LNCaP clone FGC (cell line): ENCODE measurements around the gene L1CAM.

ENCODE experiments used
- DNase-seq: peaks from one replicate; pipeline ENCODE4 v3.0.0-alpha.2; 2011; ENCODE audit warnings: low read depth
- H3K4me3 ChIP-seq: 2 replicates; pipeline ENCODE4 v1.5.1; 2011; ENCODE audit warnings: mild to moderate bottlenecking, low read depth, low read length, control low read depth
- TF ChIP-seq, protein P1 (sequence below): IDR thresholded peaks from 2 replicates; pipeline ENCODE4 v1.5.1; 2012; ENCODE audit warnings: mild to moderate bottlenecking; ENCODE audit not compliant: control insufficient read depth, insufficient read depth; ENCODE audit errors: extremely low read depth

Gene L1CAM

DNA sequence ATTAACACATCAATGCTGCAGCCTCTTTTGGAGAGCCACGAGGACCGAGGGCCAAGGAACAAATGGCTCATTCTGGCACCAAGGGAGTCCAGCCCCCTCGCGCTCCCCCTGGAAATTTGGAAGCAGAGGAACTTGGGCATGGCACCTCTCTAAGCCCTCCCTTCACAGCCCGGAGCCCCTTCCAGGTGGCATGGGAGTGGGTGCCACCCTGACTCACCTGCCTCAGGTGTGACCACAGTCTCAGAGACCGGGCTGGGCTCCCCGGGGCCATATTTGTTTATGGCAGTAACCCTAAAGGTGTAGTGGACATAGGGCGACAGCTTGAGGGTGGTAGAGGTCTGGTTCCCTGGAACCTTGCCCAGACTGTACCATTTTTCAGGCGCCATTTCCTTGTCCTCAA is 18.8 kb downstream of the L1CAM start:
- TF ChIP-seq, protein P1, sequence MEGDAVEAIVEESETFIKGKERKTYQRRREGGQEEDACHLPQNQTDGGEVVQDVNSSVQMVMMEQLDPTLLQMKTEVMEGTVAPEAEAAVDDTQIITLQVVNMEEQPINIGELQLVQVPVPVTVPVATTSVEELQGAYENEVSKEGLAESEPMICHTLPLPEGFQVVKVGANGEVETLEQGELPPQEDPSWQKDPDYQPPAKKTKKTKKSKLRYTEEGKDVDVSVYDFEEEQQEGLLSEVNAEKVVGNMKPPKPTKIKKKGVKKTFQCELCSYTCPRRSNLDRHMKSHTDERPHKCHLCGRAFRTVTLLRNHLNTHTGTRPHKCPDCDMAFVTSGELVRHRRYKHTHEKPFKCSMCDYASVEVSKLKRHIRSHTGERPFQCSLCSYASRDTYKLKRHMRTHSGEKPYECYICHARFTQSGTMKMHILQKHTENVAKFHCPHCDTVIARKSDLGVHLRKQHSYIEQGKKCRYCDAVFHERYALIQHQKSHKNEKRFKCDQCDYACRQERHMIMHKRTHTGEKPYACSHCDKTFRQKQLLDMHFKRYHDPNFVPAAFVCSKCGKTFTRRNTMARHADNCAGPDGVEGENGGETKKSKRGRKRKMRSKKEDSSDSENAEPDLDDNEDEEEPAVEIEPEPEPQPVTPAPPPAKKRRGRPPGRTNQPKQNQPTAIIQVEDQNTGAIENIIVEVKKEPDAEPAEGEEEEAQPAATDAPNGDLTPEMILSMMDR: no peak
- DNase-seq: no peak
- H3K4me3 ChIP-seq: no peak overlapping the region

DNA sequence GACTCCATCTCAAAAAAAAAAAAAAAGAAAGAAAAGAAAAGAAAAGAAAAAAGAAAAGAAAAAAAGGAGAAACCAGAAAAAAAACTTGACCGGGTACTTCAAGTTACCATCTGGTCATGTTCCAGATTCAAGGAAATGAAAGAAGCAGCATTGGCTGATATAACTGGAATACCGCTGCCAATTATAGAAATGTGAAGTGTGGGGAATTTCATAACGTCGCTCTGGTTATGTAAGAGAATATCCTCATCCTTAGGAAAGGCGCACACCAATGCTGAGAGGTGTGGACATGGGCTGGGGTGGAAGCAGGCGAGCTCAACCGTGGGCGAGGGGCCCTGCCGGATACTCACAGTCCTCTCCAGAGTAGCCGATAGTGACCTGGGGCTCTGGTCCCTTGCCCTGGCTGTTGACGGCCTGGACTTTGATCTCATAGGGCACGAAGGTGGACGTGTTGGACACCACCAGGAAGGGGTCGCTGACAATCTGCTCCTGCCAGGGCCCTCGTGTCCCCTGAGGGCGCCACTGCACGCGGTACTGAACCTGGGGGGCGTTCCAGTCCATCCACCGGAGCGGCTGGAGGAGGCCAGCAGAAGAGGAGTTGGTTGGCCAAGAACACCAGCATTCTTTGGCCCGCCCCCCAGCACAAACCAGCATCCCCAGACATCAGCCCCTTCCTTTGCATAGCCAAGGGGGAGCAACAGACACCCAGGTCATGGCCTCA is 19.5 kb downstream of the L1CAM start:
- DNase-seq: no peak
- H3K4me3 ChIP-seq: no peak overlapping the region
- TF ChIP-seq, protein P1: no peak

DNA sequence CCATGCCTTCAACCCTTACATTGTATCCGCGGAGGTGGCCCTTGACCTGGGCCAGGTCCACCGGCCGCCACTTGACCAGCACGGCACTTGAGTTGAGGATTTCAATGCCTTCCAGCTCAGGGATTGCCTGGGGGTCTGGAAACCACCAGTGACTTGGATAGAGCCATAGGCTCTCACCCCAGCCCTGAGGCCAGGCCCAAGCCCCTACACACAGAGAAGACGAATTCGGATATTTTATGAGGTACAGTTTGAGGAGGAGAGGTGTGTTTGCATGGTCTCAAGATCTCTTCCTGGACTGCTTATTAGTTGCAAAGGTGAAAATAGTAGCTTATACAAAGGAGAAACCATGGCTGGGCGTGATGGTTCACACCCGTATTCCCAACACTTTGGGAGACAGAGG is 20.3 kb downstream of the L1CAM start:
- TF ChIP-seq, protein P1: no peak
- H3K4me3 ChIP-seq: no peak overlapping the region

DNA sequence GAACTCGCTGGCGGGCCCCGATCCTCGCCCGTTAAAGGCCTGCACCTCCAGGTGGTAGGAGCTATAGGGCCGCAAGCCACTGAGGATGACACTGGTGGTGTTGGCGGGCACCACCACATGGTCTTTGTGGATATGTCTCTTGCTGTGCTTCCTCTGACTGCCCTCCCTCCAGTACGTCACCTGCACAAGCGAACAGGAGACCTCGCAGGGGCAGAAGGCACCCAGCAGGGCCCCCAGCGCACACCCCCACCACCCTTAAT is 20.7 kb downstream of the L1CAM start:
- TF ChIP-seq, protein P1: no peak
- no peak for DNase-seq
- no peak overlapping the region for H3K4me3 ChIP-seq

More for the DNA sequence above, 20.3 kb downstream of the L1CAM start:
- DNase-seq: no peak

DNA sequence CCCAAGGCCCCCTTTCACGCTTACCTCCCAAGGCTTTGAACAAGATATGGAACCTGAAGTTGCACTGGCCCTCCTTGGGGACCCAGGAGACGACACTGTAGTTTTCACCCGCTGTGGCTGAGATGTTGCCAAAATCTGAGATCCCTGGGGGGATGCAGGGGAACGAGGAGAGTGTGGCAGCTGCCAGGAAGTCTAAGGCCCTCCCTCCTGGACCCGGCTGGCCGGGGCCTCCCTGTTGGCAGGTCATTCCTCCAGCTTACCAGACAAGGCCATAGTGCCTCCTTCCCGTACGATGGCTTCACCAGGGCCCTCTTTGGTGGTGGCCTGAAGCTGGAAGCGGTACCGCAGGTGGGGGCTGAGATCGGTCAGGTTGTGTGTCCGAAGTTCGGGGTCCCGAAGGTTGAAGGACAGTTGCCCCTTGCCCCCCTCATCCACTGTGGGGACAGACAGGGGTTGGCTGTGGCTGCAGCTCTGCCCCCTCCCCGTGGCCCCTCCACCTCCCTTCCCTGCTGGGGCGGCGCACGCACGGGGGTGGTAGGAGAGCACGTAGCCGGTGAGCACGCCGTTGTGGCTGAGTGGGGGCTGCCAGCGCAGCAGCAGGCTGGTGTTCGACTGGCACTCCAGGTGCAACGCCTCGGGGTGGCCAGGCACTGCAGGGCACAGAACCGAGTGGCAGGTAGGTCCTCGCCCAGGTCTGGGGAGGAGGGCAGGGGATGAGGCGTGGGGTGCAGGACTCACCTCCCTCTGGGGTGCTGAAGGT is 21.2 kb downstream of the L1CAM start:
- H3K4me3 ChIP-seq: no peak overlapping the region
- TF ChIP-seq, protein P1: no peak
- no peak for DNase-seq

DNA sequence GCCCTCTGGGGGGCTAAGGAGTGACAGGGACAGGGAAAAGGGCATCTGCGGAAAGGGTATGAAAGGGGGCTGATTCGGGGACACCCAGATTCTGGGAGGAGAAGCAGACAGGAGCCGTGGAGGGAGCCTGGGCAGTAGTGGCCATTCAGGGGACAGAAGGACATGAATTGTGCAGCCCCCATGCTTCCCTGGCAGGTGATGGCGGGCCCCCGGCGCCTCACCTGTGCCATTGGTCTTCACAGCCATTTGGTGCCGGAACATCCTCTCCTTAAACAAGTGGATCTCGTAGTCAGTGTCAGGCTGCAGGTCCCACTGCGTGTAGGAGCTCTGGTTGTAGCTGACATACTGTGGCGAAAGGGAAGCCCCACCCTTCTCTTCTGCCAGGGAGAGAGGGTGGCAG is 21.9 kb downstream of the L1CAM start:
- TF ChIP-seq, protein P1: no peak
- H3K4me3 ChIP-seq: no peak overlapping the region
- no peak for DNase-seq

DNA sequence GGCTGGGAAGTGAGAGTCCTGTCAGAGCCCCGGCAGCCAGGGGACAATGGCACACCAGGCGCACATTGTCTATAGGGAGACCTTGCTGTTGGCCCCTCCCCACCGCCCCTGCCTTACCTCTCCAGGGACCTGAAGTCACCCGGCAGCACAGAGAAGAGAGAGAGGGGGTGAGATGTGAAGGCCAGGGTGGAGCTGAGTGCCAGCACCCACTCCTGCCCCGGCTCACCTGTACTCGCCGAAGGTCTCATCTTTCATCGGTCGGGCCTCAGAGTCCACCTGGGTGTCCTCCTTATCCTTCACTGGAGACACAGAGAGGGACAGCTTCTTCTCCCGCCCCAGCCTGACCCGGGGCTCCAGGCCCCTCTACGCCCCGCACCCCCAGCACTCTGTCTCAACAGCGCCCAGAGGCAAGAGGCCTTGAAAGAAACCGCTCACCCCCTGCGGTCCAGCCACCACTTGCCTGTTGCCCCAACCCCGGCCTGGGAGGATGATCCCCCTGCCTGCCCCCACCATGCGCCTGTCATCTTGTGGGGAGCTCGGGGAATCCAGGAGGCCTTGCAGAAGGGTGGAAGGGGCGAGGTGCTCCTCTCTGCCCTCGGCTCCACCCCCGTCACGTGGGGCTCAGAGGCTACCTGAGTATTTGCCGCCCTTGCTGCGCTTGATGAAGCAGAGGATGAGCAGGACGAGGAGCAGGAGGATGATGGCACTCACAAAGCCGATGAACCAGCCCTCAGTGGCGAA is 22.6 kb downstream of the L1CAM start:
- TF ChIP-seq, protein P1: no peak
- DNase-seq: no peak
- no peak overlapping the region for H3K4me3 ChIP-seq
